ENCODE data around the gene COL6A6.
A peak's percentile ranks its signal among the peaks of the same experiment; 100 is the strongest.
"Not testable (repeated sequence)": the region's sequence is repeated elsewhere in the genome, so short reads cannot be mapped to it uniquely, and the experiment has no call there.

The COL6A6 gene

GRCh38 chr3:130529486-130530215 is 12.7 kb downstream of the COL6A6 start:
- DNase-seq (ENCODE audit: low spot score) = no peak

GRCh38 chr3:130533247-130533646 is 16.3 kb downstream of the COL6A6 start:
- DNase-seq (ENCODE audit: low spot score) = no peak

GRCh38 chr3:130537673-130538304 is 20.8 kb downstream of the COL6A6 start:
- DNase-seq (ENCODE audit: low spot score) = no peak

GRCh38 chr3:130539005-130539404 is 22.0 kb downstream of the COL6A6 start:
- peak; percentile 11 for DNase-seq (ENCODE audit: low spot score)

- DNase-seq (ENCODE audit: low spot score) = no peak
These were observed 26.3 kb downstream of the COL6A6 start for GRCh38 chr3:130543322-130543721.

- no peak for DNase-seq (ENCODE audit: low spot score)
These were observed 30.1 kb downstream of the COL6A6 start for GRCh38 chr3:130546920-130547679.

GRCh38 chr3:130547680-130548065 is 30.7 kb downstream of the COL6A6 start:
- DNase-seq (ENCODE audit: low spot score) = not testable (repeated sequence)

GRCh38 chr3:130548356-130548755 is 31.4 kb downstream of the COL6A6 start:
- no peak for DNase-seq (ENCODE audit: low spot score)

GRCh38 chr3:130557336-130558035 is 40.5 kb downstream of the COL6A6 start:
- DNase-seq (ENCODE audit: low spot score) = no peak

GRCh38 chr3:130558366-130558765 is 41.4 kb downstream of the COL6A6 start:
- DNase-seq (ENCODE audit: low spot score) = no peak

GRCh38 chr3:130565224-130565623 is 48.2 kb downstream of the COL6A6 start:
- DNase-seq (ENCODE audit: low spot score) = no peak
